Lower leg skin (tissue), 4 donors: Measurements from ENCODE around the gene AGAP3. TPM values are rescaled to one million over a fixed set of nuclear protein-coding genes. Genes with fewer than 3 reads are reported as not detected.
A peak's percentile ranks its signal among the peaks of the same experiment; 100 is the strongest.
"Not testable (repeated sequence)": the region's sequence is repeated elsewhere in the genome, so short reads cannot be mapped to it uniquely, and the experiment has no call there.

Experiments
- DNase-seq, 2 donors: peaks; one replicate each; pipeline ENCODE4 v3.0.0-alpha.2; 2019; ENCODE audit warnings: low spot score in 2 of 2
- H3K4me3 ChIP-seq: fragments of 200-600 bp; sonication (generic); 2 replicates; pipeline ENCODE4 v1.5.1; 2017; ENCODE audit warnings: mild to moderate bottlenecking, low read depth; ENCODE audit not compliant: poor library complexity, severe bottlenecking
- CTCF ChIP-seq, 3 donors: fragments of 450-650 bp; IDR thresholded peaks; one replicate each; pipeline ENCODE4 v1.5.1; 2016; ENCODE audit warnings: antibody characterized with exemption in 3 of 3, mild to moderate bottlenecking in 3 of 3, moderate library complexity in 2 of 3
- POLR2A ChIP-seq, 2 donors: fragments of 450-650 bp; IDR thresholded peaks; one replicate each; pipeline ENCODE4 v1.6.1; 2016 to 2017; ENCODE audit warnings: antibody characterized with exemption in 2 of 2, mild to moderate bottlenecking in 1 of 2, moderate library complexity in 1 of 2
- WGBS, 2 donors: methylation state at CpG; one replicate each; pipeline ENCODE4 v1.1.5; 2018; 5-methylcytosine and 5-hydroxymethylcytosine counted together
- intact Hi-C: fragments of 100-400 bp; cut with DNase I; formaldehyde crosslinking; loops from one replicate; pipeline ENCODE4 v1.15.0; 2023; ENCODE audit warnings: low total_unique reads
- total RNA-seq, 4 donors: library from RNA; depleted of rRNA; stranded (reverse); fragments of >200 nt; gene quantifications; one replicate each; pipeline ENCODE4 v1.1.0, GENCODE V29; 2016

Gene AGAP3
- total RNA-seq = 100 to 1,000 TPM in 3 of 4 donors, 10 to 100 TPM in 1; 81.2 to 132 (median 102) TPM

GRCh38 chr7:151085691-151086620 lies at the start of gene AGAP3:
AGAP3 (plus strand) TSS chr7:151086475; CDS start chr7:151086742, 267 bp downstream.
- peak; percentile 84 to 97 for DNase-seq
- TF ChIP-seq CTCF (IDR thresholded peaks at IDR 0.05) = no peak
- no peak for TF ChIP-seq POLR2A (IDR thresholded peaks at IDR 0.05)
- peak within 1 kb of the TSS; percentile 62 for H3K4me3 ChIP-seq
- intact Hi-C loops = no loop called here
- WGBS, 2 donors = 1 to 2% methylated on average over 9 to 23 of the region's 84 CpGs

DNA sequence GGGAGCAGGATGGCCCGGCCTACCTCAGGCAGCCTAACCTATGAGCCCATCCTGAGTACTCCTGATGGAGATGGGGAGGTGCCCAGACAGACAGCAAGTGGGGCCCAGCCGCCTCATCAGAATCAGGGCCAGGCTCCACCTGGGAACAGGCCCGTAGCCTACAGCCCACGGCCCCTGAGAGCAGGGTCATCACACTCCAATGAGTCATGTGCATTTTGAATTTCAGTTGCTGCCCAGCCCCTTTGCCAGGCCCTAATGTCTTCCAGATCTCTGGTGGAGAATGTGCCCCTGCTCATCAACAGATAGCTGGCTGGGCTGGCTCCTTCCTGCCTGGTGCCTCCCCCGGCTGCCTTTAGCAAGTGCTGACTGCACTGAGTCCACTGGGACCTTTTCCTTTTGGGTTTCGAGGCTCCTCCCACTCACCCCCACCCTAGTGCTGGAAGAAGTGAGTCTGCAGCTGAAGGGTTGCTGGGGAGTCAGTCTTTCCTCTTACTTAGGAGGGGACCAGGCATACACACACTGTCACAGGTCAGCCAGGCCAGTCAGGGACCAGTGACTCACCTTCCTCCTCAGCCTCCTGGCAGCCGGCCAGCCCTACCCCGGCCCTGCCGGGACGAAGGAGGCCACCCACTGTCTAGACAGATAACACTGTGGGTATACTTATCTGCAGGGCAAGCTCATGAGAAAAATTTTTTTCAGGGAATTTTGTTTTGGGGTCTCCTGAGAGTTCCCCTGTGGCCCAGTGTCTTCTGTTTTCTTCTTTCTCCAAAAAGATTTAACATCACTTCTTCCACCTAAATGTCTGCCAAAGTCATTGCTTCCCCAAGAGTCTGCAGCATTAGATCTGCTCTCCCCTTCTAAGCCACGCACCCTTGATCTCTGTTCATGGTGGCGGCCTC lies 47.1 kb upstream of the AGAP3 start:
- 37 to 48% methylated on average over 12 of the region's 12 CpGs for WGBS, 2 donors
- TF ChIP-seq POLR2A (IDR thresholded peaks at IDR 0.05) (no peak), CTCF (IDR thresholded peaks at IDR 0.05) (no peak)
- DNase-seq = peak in 1 of 2 donors; percentile 92
- intact Hi-C loops = no loop called here
- H3K4me3 ChIP-seq = no peak overlapping the region

DNA sequence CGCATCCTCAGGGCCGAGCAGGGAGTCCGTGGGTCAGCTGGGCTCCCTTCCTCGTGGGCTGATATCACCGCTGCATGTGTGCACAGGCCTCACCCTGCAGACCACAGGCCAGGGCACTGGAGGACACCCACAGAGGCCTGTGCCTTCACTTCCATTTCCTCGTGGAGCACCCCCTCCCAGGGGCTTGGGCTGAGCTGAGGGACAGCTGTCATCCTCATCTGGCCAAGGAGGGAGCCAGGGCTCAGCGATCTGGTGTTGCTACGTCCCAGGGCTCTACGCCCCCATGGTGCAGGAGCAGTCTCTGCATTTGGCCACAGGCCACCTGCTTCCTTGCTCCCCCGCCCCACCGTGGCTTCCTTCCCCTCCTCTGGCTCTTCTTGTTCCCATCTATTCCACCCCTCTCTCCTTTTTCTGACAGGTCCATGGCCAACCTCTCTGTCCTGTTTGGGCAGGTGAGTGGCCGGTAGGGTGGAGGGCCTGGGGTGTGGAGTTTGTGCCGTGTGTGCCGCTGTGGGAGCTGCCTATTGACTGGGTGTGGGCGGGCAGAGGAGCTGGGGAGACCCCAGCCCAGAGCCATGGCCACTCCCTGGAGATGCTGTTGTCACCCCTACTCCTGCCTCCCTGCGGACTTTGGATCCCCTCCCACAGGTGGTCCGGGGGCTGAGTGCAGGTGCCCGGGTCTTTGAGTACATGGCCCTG lies 46.3 kb upstream of the AGAP3 start:
- no peak overlapping the region for H3K4me3 ChIP-seq
- 74 to 77% methylated on average over 16 to 18 of the region's 18 CpGs for WGBS, 2 donors
- DNase-seq = no peak
- intact Hi-C loops = no loop called here
- TF ChIP-seq POLR2A (IDR thresholded peaks at IDR 0.05) (no peak), CTCF (IDR thresholded peaks at IDR 0.05) (no peak)

DNA sequence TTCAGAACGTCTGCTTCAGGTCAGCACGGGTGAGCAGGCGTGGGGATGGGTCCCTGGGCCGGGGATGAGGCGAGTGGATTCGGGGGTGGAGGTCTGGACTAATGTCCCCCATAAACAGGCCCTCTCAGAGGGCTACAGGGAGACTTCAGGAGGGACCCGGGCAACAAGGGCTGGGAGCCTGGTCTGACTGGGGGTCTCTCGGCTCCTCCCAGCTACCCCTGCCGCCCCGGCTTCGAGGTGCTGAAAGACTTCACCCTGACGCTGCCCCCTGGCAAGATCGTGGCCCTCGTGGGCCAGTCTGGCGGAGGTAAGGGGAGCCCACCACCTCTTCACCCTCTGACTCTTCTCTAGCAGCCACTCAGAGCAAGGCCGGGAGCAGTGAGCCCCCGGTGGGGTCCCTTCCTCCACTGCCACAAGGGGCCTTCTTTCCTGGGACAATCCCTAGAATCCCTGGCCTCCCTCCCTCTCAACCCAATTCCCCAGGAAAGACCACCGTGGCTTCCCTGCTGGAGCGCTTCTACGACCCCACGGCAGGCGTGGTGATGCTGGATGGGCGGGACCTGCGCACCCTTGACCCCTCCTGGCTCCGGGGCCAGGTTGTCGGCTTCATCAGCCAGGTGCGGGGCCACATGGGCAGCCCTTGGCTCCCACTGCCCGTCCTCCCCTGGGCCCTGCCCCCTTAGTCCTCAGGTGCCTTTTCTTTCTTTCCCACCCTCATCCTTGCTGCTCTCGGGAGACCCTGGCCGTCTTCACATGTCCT lies 45.5 kb upstream of the AGAP3 start:
- DNase-seq = no peak
- intact Hi-C loops = no loop called here
- WGBS, 2 donors = 91 to 95% methylated on average over 30 of the region's 30 CpGs
- TF ChIP-seq CTCF (IDR thresholded peaks at IDR 0.05) (no peak), POLR2A (IDR thresholded peaks at IDR 0.05) (no peak)
- H3K4me3 ChIP-seq = no peak overlapping the region

DNA sequence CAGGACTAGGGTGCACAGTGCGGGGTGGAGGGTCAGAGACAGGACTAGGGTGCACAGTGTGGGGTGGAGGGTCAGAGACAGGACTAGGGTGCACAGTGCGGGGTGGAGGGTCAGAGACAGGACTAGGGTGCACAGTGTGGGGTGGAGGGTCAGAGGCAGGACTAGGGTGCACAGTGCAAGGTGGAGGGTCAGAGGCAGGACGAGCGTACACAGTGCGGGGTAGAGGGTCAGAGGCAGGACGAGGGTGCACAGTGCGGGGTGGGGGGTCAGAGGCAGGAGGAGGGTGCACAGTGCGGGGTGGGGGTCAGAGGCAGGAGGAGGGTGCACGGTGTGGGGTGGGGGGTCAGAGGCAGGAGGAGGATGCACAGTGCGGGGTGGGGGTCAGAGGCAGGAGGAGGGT lies 42.8 kb upstream of the AGAP3 start:
- DNase-seq, intact Hi-C loops: not testable (repeated sequence)

More for the DNA sequence above, 42.8 kb upstream of the AGAP3 start:
- 88 to 90% methylated on average over 10 of the region's 10 CpGs for WGBS, 2 donors
- H3K4me3 ChIP-seq = not testable (repeated sequence)
